SK-N-MC (cell line): ENCODE results near the gene OPN1MW3.

Experiments
- EZH2 ChIP-seq: fragments of 200-600 bp; sonication (generic); IDR thresholded peaks from one replicate; pipeline ENCODE4 v1.6.1; 2017; ENCODE audit warnings: antibody characterized with exemption
- POLR2AphosphoS5 ChIP-seq: IDR thresholded peaks from 2 replicates; pipeline ENCODE4 v1.6.1; 2012; ENCODE audit warnings: mild to moderate bottlenecking, low read depth, low read length, borderline replicate concordance

DNA sequence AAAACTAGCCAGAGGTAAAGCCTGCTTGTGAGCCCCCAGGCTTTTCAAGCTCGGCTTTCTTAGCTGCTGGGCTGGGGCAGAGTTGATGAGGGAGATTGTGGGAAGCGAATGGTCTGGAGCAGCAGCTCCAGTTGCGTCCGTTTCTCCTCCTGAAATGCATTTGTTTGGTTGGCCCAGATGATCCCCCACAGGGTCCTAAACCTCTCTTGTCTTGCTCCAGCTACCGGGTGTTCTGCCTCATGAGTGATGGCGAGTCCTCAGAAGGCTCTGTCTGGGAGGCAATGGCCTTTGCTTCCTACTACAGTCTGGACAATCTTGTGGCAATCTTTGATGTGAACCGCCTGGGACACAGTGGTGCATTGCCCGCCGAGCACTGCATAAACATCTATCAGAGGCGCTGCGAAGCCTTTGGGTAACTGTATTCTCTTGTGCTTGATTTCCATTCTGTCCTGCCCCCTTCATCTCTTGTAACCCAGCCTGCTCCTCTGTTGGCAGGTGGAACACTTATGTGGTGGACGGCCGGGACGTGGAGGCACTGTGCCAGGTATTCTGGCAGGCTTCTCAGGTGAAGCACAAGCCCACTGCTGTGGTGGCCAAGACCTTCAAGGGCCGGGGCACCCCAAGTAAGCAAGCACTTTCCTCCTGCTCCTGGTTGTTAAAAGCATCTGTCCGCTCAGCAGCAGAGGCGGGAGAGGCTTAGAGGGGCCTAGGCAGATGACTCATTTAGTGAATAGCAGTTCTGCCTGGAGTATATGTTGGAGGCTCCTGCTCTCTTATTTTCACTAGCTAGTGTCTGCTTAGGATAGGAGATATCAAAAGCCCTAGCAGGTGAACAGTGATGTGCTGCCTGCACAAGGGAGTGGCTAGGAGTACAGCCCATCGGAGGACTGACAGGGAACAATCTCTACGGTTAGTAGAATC, 53.5 kb downstream of the OPN1MW3 start:
- TF ChIP-seq POLR2AphosphoS5 (no peak), EZH2 (no peak)
